GM18858 (cell line): ENCODE results near the gene PTH2.
"Not testable (repeated sequence)": the region's sequence is repeated elsewhere in the genome, so short reads cannot be mapped to it uniquely, and the experiment has no call there.

ENCODE experiments used
- ATAC-seq: cut with Tn5 transposase; IDR thresholded peaks from one replicate; pipeline ENCODE4 v1.9.1; 2021; ENCODE audit not compliant: unreplicated experiment

The PTH2 gene

DNA sequence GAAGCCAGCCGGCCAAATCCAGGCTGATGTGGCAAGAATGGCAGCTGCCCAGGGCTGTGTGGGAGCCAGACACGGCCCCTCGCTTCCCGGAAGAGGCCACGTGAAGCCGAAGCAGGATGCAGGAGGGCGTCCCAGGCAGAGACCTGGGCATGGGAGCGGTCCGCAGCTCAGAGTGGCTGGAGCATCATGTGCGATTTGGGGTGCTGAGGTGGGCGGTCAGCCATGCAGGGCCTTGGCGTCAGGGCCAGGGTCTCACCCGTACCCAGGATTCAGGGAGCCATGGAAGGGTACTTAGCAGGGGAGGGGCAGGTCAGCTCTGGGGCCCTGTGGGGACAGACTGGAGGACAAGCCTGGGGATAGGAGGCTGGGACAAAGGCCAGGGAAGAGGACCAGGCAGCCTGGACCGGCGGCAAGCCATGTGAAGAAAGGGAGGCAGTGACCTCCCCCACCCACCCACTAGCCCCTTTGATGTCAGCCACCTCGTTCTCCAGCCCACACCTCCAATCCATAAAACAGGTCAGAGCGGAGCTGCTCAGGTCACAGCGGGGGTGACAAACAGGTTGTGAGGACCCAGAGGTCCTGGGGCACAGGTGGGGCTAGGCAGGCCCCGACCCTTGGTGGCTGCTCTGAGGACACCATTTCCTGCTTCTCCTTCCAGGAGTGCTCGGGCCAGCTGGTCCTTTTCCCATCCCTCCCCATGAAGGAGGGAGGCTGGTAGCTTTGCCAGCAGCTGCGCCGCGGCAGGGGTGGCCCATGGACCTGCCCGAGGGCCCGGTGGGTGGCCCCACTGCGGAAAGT, 32.9 kb downstream of the PTH2 start:
- no peak for ATAC-seq

DNA sequence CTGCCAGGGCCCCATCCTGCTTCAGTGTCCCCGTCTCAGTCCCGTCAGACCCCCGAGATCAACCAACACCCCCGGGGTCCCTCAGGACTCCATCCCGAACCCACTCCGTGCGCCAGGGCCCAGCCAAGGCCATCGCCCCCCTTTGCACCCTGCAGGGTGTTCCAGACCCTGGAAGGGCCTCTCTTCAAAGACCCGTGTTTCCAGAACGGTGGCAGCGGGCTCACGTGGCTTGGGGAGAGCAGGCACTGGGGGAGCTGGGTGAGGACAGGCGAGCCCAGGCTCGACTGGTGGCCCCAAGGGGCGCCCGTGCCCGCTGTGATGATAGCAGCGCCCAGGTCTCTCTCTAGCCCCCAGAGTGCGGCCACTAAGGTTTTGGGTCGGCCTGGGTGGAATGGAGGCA, 33.8 kb downstream of the PTH2 start:
- no peak for ATAC-seq

DNA sequence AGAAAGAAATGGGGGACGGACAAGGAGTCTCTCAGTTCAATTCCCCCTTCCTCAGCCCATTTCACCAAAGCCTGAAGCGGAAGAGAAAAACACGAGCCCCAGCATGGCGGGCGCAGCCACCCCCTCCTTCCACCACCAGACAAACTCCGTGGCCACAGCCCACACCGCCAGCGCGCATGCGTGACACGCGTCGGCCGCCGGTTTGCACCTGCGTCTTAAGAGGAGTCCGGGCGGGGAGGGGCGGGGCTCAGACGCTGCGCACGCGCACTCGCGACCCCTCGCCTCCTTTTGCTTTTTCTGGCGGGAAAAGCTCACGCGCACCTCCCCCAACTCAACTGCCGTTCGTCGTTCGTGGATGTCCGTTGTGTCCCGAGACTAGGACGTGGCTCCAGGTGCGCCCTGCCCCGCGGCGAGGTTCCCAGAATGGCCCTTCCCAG, 35.3 kb downstream of the PTH2 start, which contains the start of gene KASH5:
TSS of gene KASH5 (plus strand) at position 314 of the 437 bp plus-strand sequence. CDS start 2,635 bp downstream, outside the sequence.
- ATAC-seq: no peak

DNA sequence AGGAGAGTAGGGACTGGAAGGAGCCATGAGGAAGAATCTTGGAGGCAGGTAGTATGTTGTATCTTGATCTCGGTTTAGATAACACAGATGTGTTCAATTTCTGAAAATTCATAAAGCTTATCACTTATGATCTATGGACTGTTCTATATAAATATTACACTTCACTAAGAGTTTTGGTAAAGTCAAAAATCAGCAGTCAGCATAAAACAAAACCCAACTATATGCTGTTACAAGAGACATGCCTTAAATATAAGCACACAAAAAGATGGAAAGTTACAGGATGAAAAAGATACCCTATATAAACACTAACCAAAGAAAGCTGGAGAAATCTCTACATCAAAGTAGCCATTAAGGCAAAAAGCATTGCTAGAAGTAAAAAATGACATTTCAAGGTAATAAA, 39.6 kb downstream of the PTH2 start:
- no peak for ATAC-seq

DNA sequence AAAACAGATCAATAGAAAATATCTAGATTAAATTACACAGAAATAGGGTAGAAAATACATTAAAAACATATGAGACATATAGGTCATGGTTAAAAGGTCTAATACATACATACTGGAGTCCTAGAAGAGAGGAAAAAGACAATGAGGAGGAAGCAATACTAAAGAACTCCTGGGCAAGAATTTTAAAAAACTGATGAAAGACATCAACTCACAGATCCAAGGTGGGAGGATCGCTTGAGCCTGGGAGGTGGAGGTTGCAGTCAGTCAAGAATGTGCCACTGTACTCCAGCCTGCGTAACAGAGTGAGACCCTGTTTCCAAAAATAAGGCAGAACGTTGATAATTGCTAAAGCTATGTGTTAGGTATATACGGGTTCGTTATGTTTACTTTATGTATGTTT, 40.6 kb downstream of the PTH2 start:
- ATAC-seq: no peak

DNA sequence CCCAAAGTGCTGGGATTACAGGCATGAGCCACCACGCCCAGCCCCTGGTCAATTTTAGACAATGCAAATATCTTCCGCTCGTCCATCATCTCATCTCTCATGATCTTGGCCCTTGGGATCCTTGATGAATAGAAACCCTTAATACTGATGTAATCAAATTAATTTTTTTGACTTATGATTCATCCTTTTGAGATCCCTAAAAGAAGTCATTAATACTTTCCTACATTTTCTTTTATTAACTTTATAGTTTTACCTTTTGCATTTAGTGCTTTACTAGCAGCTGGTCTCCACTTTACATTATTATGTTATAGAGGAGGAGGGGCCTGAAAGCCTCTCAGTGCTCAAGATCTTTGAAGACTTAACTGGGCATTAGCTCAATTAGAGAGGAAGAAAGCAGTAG, 42.9 kb downstream of the PTH2 start:
- ATAC-seq: no peak

DNA sequence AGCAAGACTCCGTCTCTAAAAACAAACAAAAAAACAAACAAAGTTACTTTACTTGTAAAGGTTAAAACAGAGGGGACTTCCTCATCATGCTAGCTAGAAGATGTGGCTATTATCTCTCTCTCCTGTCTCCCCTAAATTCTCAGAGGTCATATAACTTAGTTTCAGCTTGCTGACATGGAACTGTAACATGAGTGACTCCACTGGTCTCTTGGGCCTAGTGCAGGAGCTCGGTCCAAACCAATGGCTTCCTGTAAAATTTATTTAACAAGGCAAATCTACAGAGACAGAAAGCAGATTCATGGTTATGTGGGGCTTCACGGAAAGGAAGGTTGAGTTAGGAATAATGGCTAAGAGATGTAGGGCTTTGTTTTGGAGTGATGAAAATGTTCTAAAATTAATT, 44.7 kb downstream of the PTH2 start:
- no peak for ATAC-seq

DNA sequence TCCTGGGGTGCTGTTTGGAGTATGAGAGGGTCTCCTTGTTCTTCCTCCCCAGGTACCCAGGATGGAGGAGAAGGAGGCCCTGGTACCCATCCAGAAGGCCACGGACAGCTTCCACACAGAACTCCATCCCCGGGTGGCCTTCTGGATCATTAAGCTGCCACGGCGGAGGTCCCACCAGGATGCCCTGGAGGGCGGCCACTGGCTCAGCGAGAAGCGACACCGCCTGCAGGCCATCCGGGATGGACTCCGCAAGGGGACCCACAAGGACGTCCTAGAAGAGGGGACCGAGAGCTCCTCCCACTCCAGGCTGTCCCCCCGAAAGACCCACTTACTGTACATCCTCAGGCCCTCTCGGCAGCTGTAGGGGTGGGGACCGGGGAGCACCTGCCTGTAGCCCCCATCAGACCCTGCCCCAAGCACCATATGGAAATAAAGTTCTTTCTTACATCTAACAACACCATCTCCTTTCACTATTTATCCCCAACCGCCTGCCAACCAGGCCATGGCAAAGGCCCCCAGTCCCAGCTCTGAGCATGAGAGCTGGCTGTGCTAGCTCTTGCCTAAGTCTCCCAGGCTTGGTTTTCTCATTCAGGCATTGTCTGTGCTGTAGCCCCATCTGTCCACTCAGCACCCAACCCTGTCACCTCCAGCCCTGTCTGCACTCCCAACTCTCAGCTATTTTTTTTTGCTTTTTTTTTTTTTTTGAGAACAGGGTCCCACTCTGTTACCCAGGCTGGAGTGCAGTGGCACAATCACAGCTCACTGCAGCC, 48.4 kb downstream of the PTH2 start:
- no peak for ATAC-seq

DNA sequence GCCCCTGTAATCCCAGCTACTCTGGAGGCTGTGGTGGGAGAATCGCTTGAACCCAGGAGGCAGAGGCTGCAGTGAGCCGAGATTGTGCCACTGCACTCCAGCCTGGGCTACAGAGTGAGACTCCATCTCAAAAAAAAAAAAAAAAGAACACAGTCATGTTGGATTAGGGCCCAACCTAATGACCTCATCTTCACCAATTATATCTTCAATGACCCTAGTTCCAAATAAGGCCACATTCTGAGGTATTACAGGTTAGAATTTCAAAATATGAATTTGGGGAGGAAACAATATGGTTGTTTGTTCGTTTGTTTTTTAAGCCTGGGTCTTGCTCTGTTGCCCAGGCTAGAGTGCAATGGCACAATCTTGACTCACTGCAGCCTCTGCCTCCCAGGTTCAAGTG, 50.1 kb downstream of the PTH2 start:
- not testable (repeated sequence) for ATAC-seq
